Stimulated activated CD4-positive, alpha-beta T cell treated with anti-CD3 and anti-CD28 coated beads, TNF-alpha, amount 100 ng/mL, for 24 hours (primary cell): Measurements from ENCODE around the gene GPHN.
"Not testable (repeated sequence)": the region's sequence is repeated elsewhere in the genome, so short reads cannot be mapped to it uniquely, and the experiment has no call there.

Experiments used
- DNase-seq, 3 experiments: peaks; one replicate each; pipeline ENCODE4 v3.0.0-alpha.2; 2020; ENCODE audit warnings: low read depth in 3 of 3

Gene GPHN

GRCh38 chr14:66782853-66783252 is 274.9 kb downstream of the GPHN start:
- DNase-seq: no peak

- DNase-seq: no peak
Observed at GRCh38 chr14:66790101-66790500, 282.2 kb downstream of the GPHN start.

- DNase-seq: no peak
Observed at GRCh38 chr14:66802962-66803361, 295.0 kb downstream of the GPHN start.

- no peak for DNase-seq
Observed at GRCh38 chr14:66804141-66804540, 296.2 kb downstream of the GPHN start.

GRCh38 chr14:66813636-66814035 is 305.7 kb downstream of the GPHN start:
- DNase-seq: no peak

GRCh38 chr14:66815687-66816086 is 307.7 kb downstream of the GPHN start:
- DNase-seq: no peak

- DNase-seq: no peak
Observed at GRCh38 chr14:66824251-66824650, 316.3 kb downstream of the GPHN start.

- DNase-seq: no peak
Observed at GRCh38 chr14:66827182-66827581, 319.2 kb downstream of the GPHN start.

- no peak for DNase-seq
Observed at GRCh38 chr14:66831173-66831572, 323.2 kb downstream of the GPHN start.

- no peak for DNase-seq
Observed at GRCh38 chr14:66833816-66834215, 325.9 kb downstream of the GPHN start.

GRCh38 chr14:66837436-66837835 is 329.5 kb downstream of the GPHN start:
- not testable (repeated sequence) for DNase-seq

- no peak for DNase-seq
Observed at GRCh38 chr14:66842911-66843512, 335.1 kb downstream of the GPHN start.

GRCh38 chr14:66850258-66850888 is 342.4 kb downstream of the GPHN start:
- DNase-seq: no peak

GRCh38 chr14:66853311-66853710 is 345.4 kb downstream of the GPHN start:
- DNase-seq: no peak

- DNase-seq: no peak
Observed at GRCh38 chr14:66857867-66858266, 349.9 kb downstream of the GPHN start.

GRCh38 chr14:66859063-66859671 is 351.2 kb downstream of the GPHN start:
- DNase-seq: no peak

GRCh38 chr14:66881596-66881995 is 373.6 kb downstream of the GPHN start:
- no peak for DNase-seq

GRCh38 chr14:66884149-66884548 is 376.2 kb downstream of the GPHN start:
- no peak for DNase-seq

GRCh38 chr14:66900719-66901118 is 392.8 kb downstream of the GPHN start:
- DNase-seq: no peak

- no peak for DNase-seq
Observed at GRCh38 chr14:66910311-66910840, 402.4 kb downstream of the GPHN start.

- no peak for DNase-seq
Observed at GRCh38 chr14:66916421-66916820, 408.5 kb downstream of the GPHN start.

- DNase-seq: no peak
Observed at GRCh38 chr14:66918527-66918926, 410.6 kb downstream of the GPHN start.

- no peak for DNase-seq
Observed at GRCh38 chr14:66920196-66920595, 412.2 kb downstream of the GPHN start.
